ENCODE data around the gene ADGB. TPM values are rescaled to one million over a fixed set of nuclear protein-coding genes. Genes with fewer than 3 reads are reported as not detected.

ADGB gene
- total RNA-seq, 2 donors from 2014 or later = 0.14 TPM; not detected in 1

DNA sequence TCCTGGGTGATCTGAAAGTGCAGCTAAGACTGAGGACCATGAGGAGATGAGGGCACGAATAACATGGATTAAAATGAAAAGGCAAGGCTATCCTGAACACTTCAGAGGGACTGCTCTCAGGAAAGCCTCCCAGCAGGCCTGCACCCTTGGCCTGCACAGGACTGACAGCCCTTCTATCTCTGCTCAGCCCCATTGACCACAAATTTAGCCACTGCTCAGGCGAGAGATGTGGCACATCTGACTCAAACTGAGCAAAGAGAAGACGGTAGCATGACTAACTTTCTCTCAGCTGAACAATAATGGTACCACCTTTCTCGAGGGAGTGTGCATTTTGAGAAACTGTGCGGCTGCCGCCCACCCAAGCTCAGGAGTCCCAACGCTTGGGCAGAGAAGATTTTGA, 257.5 kb downstream of the ADGB start:
- Mint-ChIP-seq H3K36me3 (ENCODE audit: insufficient read depth in 2 of 2) (peaks cover 9 to 14% of the 10 kb centered on the region in 2 donors), H3K4me1 (ENCODE audit: low read depth) (peaks cover 68% of the 10 kb centered on the region), H3K9me3 (peaks cover 5 to 10% of the 10 kb centered on the region in 2 donors), H3K4me3 (peak overlapping the region; percentile 65 to 88), H3K27me3 (ENCODE audit: low read depth) (no peaks in the 10 kb centered on the region), H3K27ac (peak overlapping the region; percentile 91)
- DNase-seq = peak; percentile 69 to 78
- peak; percentile 72 to 73 for ATAC-seq (replicated peaks in 1 of 2)

DNA sequence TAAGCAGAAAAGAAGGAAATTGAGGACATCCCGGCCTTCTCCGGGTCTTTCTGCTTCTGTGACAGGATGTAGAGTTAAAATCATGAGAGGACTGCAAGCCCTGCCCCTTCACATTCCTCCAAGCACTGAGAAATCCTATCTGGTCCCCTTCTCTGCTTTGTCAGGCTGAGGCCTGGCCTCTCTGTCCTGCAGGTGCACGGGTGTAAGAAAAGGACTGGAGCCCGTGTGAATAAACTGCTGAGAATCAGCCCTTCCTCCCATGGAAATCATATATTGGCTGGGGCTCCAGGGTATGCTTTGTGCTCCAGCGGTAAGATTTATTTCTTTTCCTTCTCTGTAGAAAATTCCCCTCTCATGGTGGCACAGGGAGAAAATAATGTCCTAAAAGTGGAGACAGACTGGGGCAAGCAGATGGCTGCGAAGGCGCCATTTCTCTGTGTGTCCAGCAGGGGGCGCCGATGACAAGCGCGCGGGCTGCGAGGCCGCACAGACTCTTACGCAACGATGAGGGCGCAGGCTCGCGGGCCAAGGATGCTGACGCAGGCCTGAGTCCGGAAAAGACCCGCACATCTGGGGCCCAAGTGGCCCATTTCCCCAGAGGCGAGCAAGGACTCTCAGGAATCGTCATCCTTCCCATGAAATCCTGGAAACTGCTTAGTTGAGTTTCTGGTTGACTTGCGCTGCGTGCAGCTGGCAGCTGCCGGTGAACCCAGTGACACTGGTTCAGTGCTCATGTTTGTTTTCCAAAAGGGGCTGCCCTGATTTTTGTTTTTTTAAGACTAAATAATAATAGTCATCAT, 258.6 kb downstream of the ADGB start:
- peaks cover 57% of the 10 kb centered on the region for H3K4me1 Mint-ChIP-seq (ENCODE audit: low read depth)
- peak overlapping the region; percentile 54 to 69 for H3K4me3 Mint-ChIP-seq
- peaks cover 4 to 9% of the 10 kb centered on the region in 2 donors for H3K36me3 Mint-ChIP-seq (ENCODE audit: insufficient read depth in 2 of 2)
- peak overlapping the region; percentile 58 for H3K27ac Mint-ChIP-seq
- H3K27me3 Mint-ChIP-seq (ENCODE audit: low read depth) = no peaks in the 10 kb centered on the region
- peak; percentile 37 to 51 for ATAC-seq (replicated peaks in 1 of 2)
- peak; percentile 76 to 84 for DNase-seq
- H3K9me3 Mint-ChIP-seq = peaks cover 4 to 9% of the 10 kb centered on the region in 2 donors

DNA sequence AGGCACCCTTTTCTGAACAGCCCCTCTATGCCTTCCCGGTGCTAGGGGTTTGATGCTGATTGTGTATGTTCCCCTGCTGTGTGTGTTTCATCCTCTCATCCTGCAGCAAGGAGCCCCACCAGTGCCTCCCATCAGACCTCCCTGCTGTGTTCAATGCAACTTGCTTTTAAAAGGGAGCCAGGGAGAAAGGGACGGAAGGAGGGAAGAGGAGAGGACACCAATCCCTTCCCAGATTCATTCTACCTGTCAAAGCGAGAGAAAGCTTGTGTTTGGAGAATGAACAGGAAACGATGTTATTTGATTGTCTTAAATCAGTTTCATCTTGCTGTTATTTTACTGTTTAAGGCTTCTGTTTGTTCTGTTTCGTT, 259.2 kb downstream of the ADGB start:
- Mint-ChIP-seq H3K4me1 (ENCODE audit: low read depth) (peaks cover 51% of the 10 kb centered on the region), H3K27ac (peak overlapping the region; percentile 39), H3K9me3 (peaks cover under 1 to 5% of the 10 kb centered on the region in 2 donors), H3K4me3 (peak overlapping the region; percentile 54 to 68), H3K27me3 (ENCODE audit: low read depth) (no peaks in the 10 kb centered on the region), H3K36me3 (ENCODE audit: insufficient read depth in 2 of 2) (peaks cover under 1 to 6% of the 10 kb centered on the region in 2 donors)
- ATAC-seq (replicated peaks in 1 of 2) (no peak), DNase-seq (no peak)

DNA sequence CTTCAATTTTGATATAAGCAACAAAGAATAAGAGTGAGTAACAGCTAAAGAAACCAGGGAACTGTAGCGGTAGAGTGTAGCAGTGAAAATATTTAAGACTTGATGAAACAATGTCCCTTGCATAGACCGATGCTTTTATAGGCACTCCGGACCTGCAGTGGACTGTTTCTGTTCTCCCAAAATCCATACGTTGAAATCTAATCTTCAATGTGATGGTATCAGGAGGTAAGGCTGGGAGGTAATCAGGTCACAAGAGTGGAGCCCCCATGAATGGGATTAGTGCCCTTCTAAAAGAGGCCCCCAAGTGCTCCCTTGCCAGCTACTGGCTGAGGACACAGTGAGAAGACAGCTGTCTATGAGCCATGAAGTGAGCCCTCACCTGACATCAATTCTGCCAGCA, 260.4 kb downstream of the ADGB start:
- H3K4me3 Mint-ChIP-seq = no peak overlapping the region
- H3K4me1 Mint-ChIP-seq (ENCODE audit: low read depth) = peaks cover 45% of the 10 kb centered on the region
- no peaks in the 10 kb centered on the region for H3K36me3 Mint-ChIP-seq (ENCODE audit: insufficient read depth in 2 of 2)
- H3K27me3 Mint-ChIP-seq (ENCODE audit: low read depth) = no peaks in the 10 kb centered on the region
- no peak overlapping the region for H3K27ac Mint-ChIP-seq
- ATAC-seq (replicated peaks in 1 of 2) = no peak
- no peak for DNase-seq
- no peaks in the 10 kb centered on the region for H3K9me3 Mint-ChIP-seq

DNA sequence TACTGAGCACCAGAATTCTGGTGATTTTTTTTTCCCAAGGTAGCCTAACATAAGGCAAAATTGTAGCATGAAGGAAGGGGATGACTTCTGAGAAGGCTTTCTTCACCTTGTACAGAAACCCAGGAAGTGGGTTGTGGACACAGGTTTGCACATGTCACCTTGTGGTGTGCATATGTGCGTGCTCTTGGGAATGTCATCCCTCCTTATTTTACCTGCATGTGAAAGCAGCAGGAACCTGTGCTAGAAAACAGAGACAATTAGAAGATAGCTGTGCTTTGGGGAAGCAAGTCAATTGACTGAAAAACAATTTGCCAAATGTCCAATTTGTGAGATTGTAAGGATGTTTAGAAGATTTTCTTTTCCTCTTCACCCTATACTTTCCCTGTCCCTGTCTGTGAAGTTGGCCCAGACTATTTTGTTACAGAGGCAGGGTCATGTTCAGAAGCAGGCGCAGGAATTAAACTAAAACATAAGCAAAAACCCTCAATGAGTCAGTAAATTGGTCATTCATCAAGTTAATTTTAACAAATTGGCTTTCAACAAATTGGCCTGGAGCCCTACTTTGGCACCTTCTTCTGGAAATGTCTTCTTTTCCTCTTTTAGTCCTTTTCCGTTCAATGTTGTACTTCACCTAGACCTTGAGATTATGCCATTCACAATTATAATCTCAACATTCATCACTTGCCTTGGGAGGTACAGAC, 261.2 kb downstream of the ADGB start:
- ATAC-seq (replicated peaks in 1 of 2) (no peak), DNase-seq (no peak)
- H3K4me3 Mint-ChIP-seq = no peak overlapping the region
- H3K27me3 Mint-ChIP-seq (ENCODE audit: low read depth) = no peaks in the 10 kb centered on the region
- H3K36me3 Mint-ChIP-seq (ENCODE audit: insufficient read depth in 2 of 2) = no peaks in the 10 kb centered on the region
- no peak overlapping the region for H3K27ac Mint-ChIP-seq
- H3K9me3 Mint-ChIP-seq = no peaks in the 10 kb centered on the region
- H3K4me1 Mint-ChIP-seq (ENCODE audit: low read depth) = peaks cover 39% of the 10 kb centered on the region

DNA sequence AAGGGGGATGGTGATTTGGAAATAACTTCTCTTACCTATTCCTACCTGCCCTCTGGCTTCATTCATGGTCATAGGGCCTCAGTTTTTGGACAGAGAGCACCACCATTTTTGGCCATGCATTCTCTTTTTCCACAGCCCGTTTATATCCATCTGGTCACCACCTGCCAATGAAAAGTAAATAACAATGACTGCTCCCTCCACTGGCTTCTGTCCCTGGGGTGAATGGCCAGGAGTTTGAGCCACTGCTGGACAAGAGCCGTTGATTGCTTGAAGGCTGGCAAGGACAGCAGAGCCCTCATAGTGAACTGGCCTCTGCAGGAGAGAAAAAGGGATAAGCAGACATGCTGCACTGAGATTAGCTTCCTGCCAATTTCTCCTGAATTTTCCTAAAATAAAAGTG, 261.8 kb downstream of the ADGB start:
- no peak for DNase-seq
- ATAC-seq (replicated peaks in 1 of 2) = no peak
- H3K27ac Mint-ChIP-seq = no peak overlapping the region
- H3K9me3 Mint-ChIP-seq = no peaks in the 10 kb centered on the region
- H3K4me1 Mint-ChIP-seq (ENCODE audit: low read depth) = peaks cover 32% of the 10 kb centered on the region
- no peaks in the 10 kb centered on the region for H3K36me3 Mint-ChIP-seq (ENCODE audit: insufficient read depth in 2 of 2)
- no peak overlapping the region for H3K4me3 Mint-ChIP-seq
- no peaks in the 10 kb centered on the region for H3K27me3 Mint-ChIP-seq (ENCODE audit: low read depth)

DNA sequence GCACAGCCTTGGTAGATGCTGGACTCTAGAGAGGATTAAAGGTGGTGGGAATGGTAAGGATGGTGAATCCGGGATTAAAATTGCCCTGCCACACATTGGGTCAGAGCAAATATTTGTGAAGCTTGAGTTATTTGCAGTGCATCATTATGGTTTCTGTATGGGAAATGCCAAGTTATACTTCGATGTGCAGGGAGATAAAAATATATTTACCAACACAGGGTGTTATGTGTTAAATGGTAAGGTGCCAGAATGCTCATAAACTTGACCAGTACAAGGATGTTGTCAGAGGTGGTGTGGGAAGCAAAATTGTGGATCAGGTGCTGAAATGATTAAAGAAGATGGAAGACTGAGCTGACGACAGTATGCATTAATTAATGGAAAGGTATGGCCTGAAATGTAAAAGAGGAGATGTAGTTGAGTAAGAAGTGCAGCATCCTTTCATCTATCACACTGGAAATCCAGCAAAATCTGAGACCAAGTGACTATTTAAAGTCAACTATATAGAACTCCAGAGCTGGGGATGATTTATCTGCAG, 262.3 kb downstream of the ADGB start:
- Mint-ChIP-seq H3K4me3 (no peak overlapping the region), H3K27ac (no peak overlapping the region), H3K4me1 (ENCODE audit: low read depth) (peaks cover 27% of the 10 kb centered on the region), H3K9me3 (no peaks in the 10 kb centered on the region), H3K27me3 (ENCODE audit: low read depth) (no peaks in the 10 kb centered on the region), H3K36me3 (ENCODE audit: insufficient read depth in 2 of 2) (no peaks in the 10 kb centered on the region)
- ATAC-seq (replicated peaks in 1 of 2) = no peak
- DNase-seq = no peak

DNA sequence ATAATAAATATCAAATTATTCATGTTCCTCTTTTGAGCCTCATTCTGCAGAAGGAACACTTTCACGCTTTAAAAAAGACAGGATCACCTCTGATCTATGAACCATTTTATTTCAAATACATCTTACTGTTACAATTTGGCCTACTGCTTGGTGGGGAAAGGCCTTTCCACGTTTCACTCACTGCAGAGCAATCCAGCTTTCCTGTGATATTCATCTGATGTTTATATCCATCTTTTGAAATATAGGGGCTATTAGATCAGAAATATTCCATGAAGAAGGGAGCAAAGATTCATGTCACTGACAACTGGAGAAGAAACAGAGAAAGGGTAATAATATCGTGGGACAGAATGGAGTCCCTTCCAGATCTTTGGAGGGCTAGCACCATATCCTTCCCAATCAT, 262.9 kb downstream of the ADGB start:
- Mint-ChIP-seq H3K27ac (no peak overlapping the region), H3K27me3 (ENCODE audit: low read depth) (no peaks in the 10 kb centered on the region), H3K4me1 (ENCODE audit: low read depth) (peaks cover 21% of the 10 kb centered on the region), H3K36me3 (ENCODE audit: insufficient read depth in 2 of 2) (no peaks in the 10 kb centered on the region), H3K9me3 (no peaks in the 10 kb centered on the region), H3K4me3 (no peak overlapping the region)
- ATAC-seq (replicated peaks in 1 of 2) = no peak
- no peak for DNase-seq

DNA sequence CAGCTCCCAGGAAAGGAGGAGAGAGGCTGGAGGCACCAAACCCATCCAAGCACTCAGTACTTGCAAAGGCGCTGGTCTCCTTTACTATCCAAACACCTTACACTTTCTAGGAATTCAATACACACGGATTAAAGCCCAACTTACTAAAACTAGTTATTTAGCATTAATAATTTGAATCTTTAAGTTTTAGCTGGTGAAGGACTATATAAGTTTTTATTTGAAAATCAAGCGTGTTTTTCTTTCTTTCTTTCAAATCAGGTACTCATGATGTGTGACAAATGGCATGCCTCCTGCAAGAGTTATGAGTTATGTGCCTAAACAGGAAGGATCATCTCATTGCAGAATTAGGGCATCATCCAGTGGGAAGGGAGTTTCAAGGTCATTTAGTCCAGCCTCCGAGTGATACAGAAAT, 263.7 kb downstream of the ADGB start:
- Mint-ChIP-seq H3K4me3 (no peak overlapping the region), H3K4me1 (ENCODE audit: low read depth) (peaks cover 15% of the 10 kb centered on the region), H3K9me3 (no peaks in the 10 kb centered on the region), H3K27me3 (ENCODE audit: low read depth) (no peaks in the 10 kb centered on the region), H3K36me3 (ENCODE audit: insufficient read depth in 2 of 2) (no peaks in the 10 kb centered on the region), H3K27ac (no peak overlapping the region)
- DNase-seq (no peak), ATAC-seq (replicated peaks in 1 of 2) (no peak)

DNA sequence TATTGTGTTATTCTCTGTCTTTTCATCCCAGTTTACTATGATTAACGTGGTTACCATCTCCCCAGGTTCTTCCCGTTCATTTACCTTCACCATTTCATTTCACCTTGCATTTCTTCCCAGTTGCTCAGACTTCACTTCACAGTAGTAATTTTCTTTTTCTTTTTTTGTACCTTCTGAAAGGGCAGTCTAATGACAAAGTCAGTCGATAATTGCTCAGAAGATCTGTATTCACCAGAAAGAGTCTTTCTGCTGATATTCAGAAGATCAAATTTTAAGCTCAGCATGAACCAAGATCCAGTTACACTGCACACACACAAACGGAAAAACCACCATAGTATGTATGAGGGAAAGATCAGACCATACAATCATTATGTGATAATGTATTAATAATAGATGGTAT, 265.5 kb downstream of the ADGB start:
- Mint-ChIP-seq H3K27ac (no peak overlapping the region), H3K4me3 (no peak overlapping the region), H3K4me1 (ENCODE audit: low read depth) (peaks cover 3% of the 10 kb centered on the region), H3K36me3 (ENCODE audit: insufficient read depth in 2 of 2) (no peaks in the 10 kb centered on the region), H3K27me3 (ENCODE audit: low read depth) (no peaks in the 10 kb centered on the region), H3K9me3 (no peaks in the 10 kb centered on the region)
- no peak for DNase-seq
- no peak for ATAC-seq (replicated peaks in 1 of 2)

DNA sequence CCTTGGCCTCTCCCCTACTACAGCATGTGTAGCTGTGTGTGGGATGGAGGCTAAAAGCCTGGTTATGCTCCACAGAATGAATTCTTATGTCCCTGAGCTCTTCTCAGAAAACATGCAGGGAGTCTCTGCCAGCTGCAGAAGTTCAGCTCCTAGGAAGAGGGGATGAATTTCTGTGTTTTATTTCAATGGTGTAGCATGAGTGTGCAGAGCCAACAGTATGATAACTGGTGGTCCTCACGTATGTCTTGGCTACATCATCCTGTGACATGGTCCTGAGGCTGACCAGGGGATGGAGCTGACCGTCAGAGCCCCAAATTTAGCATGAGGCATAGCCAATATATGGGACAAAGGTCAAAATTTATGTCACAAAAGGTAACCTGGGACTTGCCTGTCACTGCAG, 266.1 kb downstream of the ADGB start:
- DNase-seq (no peak), ATAC-seq (replicated peaks in 1 of 2) (no peak)
- no peak overlapping the region for H3K27ac Mint-ChIP-seq
- no peaks in the 10 kb centered on the region for H3K27me3 Mint-ChIP-seq (ENCODE audit: low read depth)
- no peak overlapping the region for H3K4me3 Mint-ChIP-seq
- no peaks in the 10 kb centered on the region for H3K4me1 Mint-ChIP-seq (ENCODE audit: low read depth)
- H3K9me3 Mint-ChIP-seq = no peaks in the 10 kb centered on the region
- no peaks in the 10 kb centered on the region for H3K36me3 Mint-ChIP-seq (ENCODE audit: insufficient read depth in 2 of 2)

Data from activated T-cell treated with anti-CD3 and anti-CD28 coated beads, Interleukin-2, amount 50 U/mL, for 72 hours (primary cell).